ENCODE results near the gene NPHS1.
A peak's percentile ranks its signal among the peaks of the same experiment; 100 is the strongest.
"Not testable (repeated sequence)": the region's sequence is repeated elsewhere in the genome, so short reads cannot be mapped to it uniquely, and the experiment has no call there.

Gene NPHS1

GRCh38 chr19:35852029-35852780, at the start of gene NPHS1:
NPHS1 (minus strand) TSS chr19:35852504; CDS start chr19:35851837, 667 bp downstream.
- H3K27ac Mint-ChIP-seq: no peak within 1 kb of the TSS
- H3K4me1 Mint-ChIP-seq: peaks cover 11% of the 10 kb centered on the region

GRCh38 chr19:35901055-35901644, 48.8 kb upstream of the NPHS1 start:
- ATAC-seq: no peak
- Mint-ChIP-seq H3K4me3 (peak overlapping the region; percentile 93), H3K9me3 (no peaks in the 10 kb centered on the region), H3K27me3 (no peaks in the 10 kb centered on the region), H3K36me3 (peaks cover 39% of the 10 kb centered on the region), H3K4me1 (peaks cover 77% of the 10 kb centered on the region), H3K27ac (peak overlapping the region; percentile 99)

More at GRCh38 chr19:35852029-35852780, at the start of gene NPHS1:
- ATAC-seq: no peak
- Mint-ChIP-seq H3K36me3 (no peaks in the 10 kb centered on the region), H3K27me3 (peaks cover 88% of the 10 kb centered on the region), H3K4me3 (no peak within 1 kb of the TSS), H3K9me3 (no peaks in the 10 kb centered on the region)

GRCh38 chr19:35899547-35900214, 47.4 kb upstream of the NPHS1 start:
- Mint-ChIP-seq H3K27me3 (no peaks in the 10 kb centered on the region), H3K27ac (peak overlapping the region; percentile 99), H3K4me1 (peaks cover 79% of the 10 kb centered on the region), H3K9me3 (no peaks in the 10 kb centered on the region), H3K4me3 (peak overlapping the region; percentile 93), H3K36me3 (peaks cover 47% of the 10 kb centered on the region)
- ATAC-seq: peak; percentile 78

- Mint-ChIP-seq H3K4me1 (peaks cover 69% of the 10 kb centered on the region), H3K27me3 (no peaks in the 10 kb centered on the region), H3K9me3 (no peaks in the 10 kb centered on the region), H3K4me3 (peak overlapping the region; percentile 93), H3K36me3 (peaks cover 57% of the 10 kb centered on the region), H3K27ac (peak overlapping the region; percentile 99)
- ATAC-seq: no peak
Measured at GRCh38 chr19:35898499-35898809, 46.1 kb upstream of the NPHS1 start.

GRCh38 chr19:35897706-35898451, 45.6 kb upstream of the NPHS1 start:
- Mint-ChIP-seq H3K27ac (peak overlapping the region; percentile 99), H3K36me3 (peaks cover 62% of the 10 kb centered on the region), H3K4me3 (peak overlapping the region; percentile 93), H3K4me1 (peaks cover 66% of the 10 kb centered on the region), H3K9me3 (no peaks in the 10 kb centered on the region), H3K27me3 (no peaks in the 10 kb centered on the region)
- no peak for ATAC-seq

GRCh38 chr19:35896643-35897040, 44.3 kb upstream of the NPHS1 start:
- Mint-ChIP-seq H3K27me3 (no peaks in the 10 kb centered on the region), H3K4me3 (peak overlapping the region; percentile 93), H3K9me3 (no peaks in the 10 kb centered on the region), H3K36me3 (peaks cover 69% of the 10 kb centered on the region), H3K27ac (peak overlapping the region; percentile 99), H3K4me1 (peaks cover 57% of the 10 kb centered on the region)
- ATAC-seq: no peak

- H3K36me3 Mint-ChIP-seq: peaks cover 70% of the 10 kb centered on the region
- H3K27ac Mint-ChIP-seq: peak overlapping the region; percentile 99
- no peak for ATAC-seq
- no peaks in the 10 kb centered on the region for H3K27me3 Mint-ChIP-seq
- H3K9me3 Mint-ChIP-seq: no peaks in the 10 kb centered on the region
- H3K4me3 Mint-ChIP-seq: peak overlapping the region; percentile 93
- peaks cover 52% of the 10 kb centered on the region for H3K4me1 Mint-ChIP-seq
Measured at GRCh38 chr19:35895911-35896642, 43.8 kb upstream of the NPHS1 start.

GRCh38 chr19:35894342-35894741, 42.0 kb upstream of the NPHS1 start:
- Mint-ChIP-seq H3K4me3 (no peak overlapping the region), H3K4me1 (peaks cover 53% of the 10 kb centered on the region), H3K36me3 (peaks cover 78% of the 10 kb centered on the region), H3K27me3 (no peaks in the 10 kb centered on the region), H3K27ac (peak overlapping the region; percentile 37), H3K9me3 (peaks cover 2% of the 10 kb centered on the region)
- no peak for ATAC-seq

GRCh38 chr19:35891819-35892218, 39.5 kb upstream of the NPHS1 start:
- not testable (repeated sequence) for ATAC-seq, H3K9me3 Mint-ChIP-seq, H3K4me3 Mint-ChIP-seq, H3K27ac Mint-ChIP-seq, H3K27me3 Mint-ChIP-seq
- Mint-ChIP-seq H3K36me3 (peaks cover 78% of the 10 kb centered on the region), H3K4me1 (peaks cover 46% of the 10 kb centered on the region)

GRCh38 chr19:35890113-35890650, 37.9 kb upstream of the NPHS1 start:
- peaks cover 32% of the 10 kb centered on the region for H3K4me1 Mint-ChIP-seq
- no peak for ATAC-seq
- H3K9me3 Mint-ChIP-seq: peaks cover 6% of the 10 kb centered on the region
- peak overlapping the region; percentile 25 for H3K4me3 Mint-ChIP-seq
- peaks cover 70% of the 10 kb centered on the region for H3K36me3 Mint-ChIP-seq
- H3K27me3 Mint-ChIP-seq: no peaks in the 10 kb centered on the region
- H3K27ac Mint-ChIP-seq: peak overlapping the region; percentile 66

GRCh38 chr19:35889370-35890112, 37.2 kb upstream of the NPHS1 start:
- peak overlapping the region; percentile 66 for H3K27ac Mint-ChIP-seq
- H3K36me3 Mint-ChIP-seq: peaks cover 70% of the 10 kb centered on the region
- peaks cover 6% of the 10 kb centered on the region for H3K9me3 Mint-ChIP-seq
- peaks cover 33% of the 10 kb centered on the region for H3K4me1 Mint-ChIP-seq
- no peaks in the 10 kb centered on the region for H3K27me3 Mint-ChIP-seq
- peak; percentile 26 for ATAC-seq
- peak overlapping the region; percentile 12 for H3K4me3 Mint-ChIP-seq

- peaks cover 36% of the 10 kb centered on the region for H3K4me1 Mint-ChIP-seq
- peak overlapping the region; percentile 54 for H3K4me3 Mint-ChIP-seq
- ATAC-seq: no peak
- H3K9me3 Mint-ChIP-seq: peaks cover 6% of the 10 kb centered on the region
- H3K27me3 Mint-ChIP-seq: no peaks in the 10 kb centered on the region
- H3K27ac Mint-ChIP-seq: peak overlapping the region; percentile 38
- H3K36me3 Mint-ChIP-seq: peaks cover 60% of the 10 kb centered on the region
Measured at GRCh38 chr19:35888398-35888797, 36.1 kb upstream of the NPHS1 start.

GRCh38 chr19:35887197-35887596, 34.9 kb upstream of the NPHS1 start:
- no peaks in the 10 kb centered on the region for H3K27me3 Mint-ChIP-seq
- H3K27ac Mint-ChIP-seq: no peak overlapping the region
- H3K9me3 Mint-ChIP-seq: peaks cover 6% of the 10 kb centered on the region
- H3K4me3 Mint-ChIP-seq: no peak overlapping the region
- H3K4me1 Mint-ChIP-seq: peaks cover 42% of the 10 kb centered on the region
- ATAC-seq: no peak
- peaks cover 49% of the 10 kb centered on the region for H3K36me3 Mint-ChIP-seq

GRCh38 chr19:35885904-35886303, 33.6 kb upstream of the NPHS1 start:
- H3K27me3 Mint-ChIP-seq: no peaks in the 10 kb centered on the region
- H3K27ac Mint-ChIP-seq: no peak overlapping the region
- H3K9me3 Mint-ChIP-seq: peaks cover 6% of the 10 kb centered on the region
- peaks cover 46% of the 10 kb centered on the region for H3K36me3 Mint-ChIP-seq
- no peak overlapping the region for H3K4me3 Mint-ChIP-seq
- H3K4me1 Mint-ChIP-seq: peaks cover 43% of the 10 kb centered on the region
- ATAC-seq: no peak

All from stimulated activated memory B cell treated with anti-CD40 and anti-IgM and Interleukin-4, amounts not matched to agents 10 μg/mL and 1 μg/mL and 100 μg/mL, for 72 hours (primary cell).